ENCODE results near the gene COL4A1. TPM values are rescaled to one million over a fixed set of nuclear protein-coding genes. Genes with fewer than 3 reads are reported as not detected.

COL4A1 gene
- polyA plus RNA-seq, 1 of the 3 experiments (the other 2 are of a cell fraction), result 30.3 TPM

DNA sequence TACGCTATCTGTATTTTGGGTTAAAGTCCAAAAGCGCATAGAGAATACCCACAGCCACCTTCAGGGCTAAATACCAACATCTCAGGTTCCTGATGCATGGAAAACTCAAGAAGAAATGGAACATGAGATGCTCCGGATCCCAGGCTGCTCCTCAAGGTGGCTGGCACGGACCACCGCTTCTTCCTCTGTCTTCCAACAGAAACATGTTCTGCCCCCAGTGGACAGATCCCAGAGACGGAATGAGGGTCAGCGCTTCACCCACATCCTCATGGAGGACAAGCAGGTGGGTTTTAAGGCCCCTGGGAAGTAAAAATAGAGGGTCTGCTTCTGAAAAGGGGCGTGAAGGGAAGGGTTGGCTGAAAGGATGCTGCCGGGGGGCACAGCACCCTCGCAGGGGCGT lies 17.3 kb downstream of the COL4A1 start:
- Histone ChIP-seq H3K9ac (no peak overlapping the region), H3K4me3 (ENCODE audit: low read depth in 2 of 2, low read length in 1 of 2) (no peak overlapping the region), H3K4me1 (ENCODE audit: control insufficient read depth in 1 of 2, insufficient read depth in 2 of 2, low read depth in 1 of 2, low read length in 1 of 2) (peaks cover 0 to 3% of the 10 kb centered on the region in 2 experiments; a peak in 1 of 4 replicates), H3K36me3 (replicated peaks in 1 of 2; ENCODE audit: control insufficient read depth in 1 of 2, insufficient read depth in 2 of 2, low read length in 1 of 2) (peaks cover 0 to 9% of the 10 kb centered on the region in 2 experiments), H3K9me3 (no peaks in the 10 kb centered on the region), H3F3A (replicated peaks; ENCODE audit: insufficient read depth) (peaks cover 6% of the 10 kb centered on the region), H3K4me2 (no peak overlapping the region), H3K27ac (ENCODE audit: low read depth in 2 of 2, low read length in 1 of 2) (no peak overlapping the region), H3K9me2 (no peaks in the 10 kb centered on the region), H3K79me2 (ENCODE audit: insufficient read depth) (peaks cover 89% of the 10 kb centered on the region), H3K27me3 (ENCODE audit: insufficient read depth) (no peaks in the 10 kb centered on the region), H2AFZ (ENCODE audit: low read depth) (no peak overlapping the region), H4K20me1 (ENCODE audit: insufficient read depth) (peaks cover 26% of the 10 kb centered on the region; the same call in 1 of the 2 replicates)
- TF ChIP-seq RAD21 (IDR thresholded peaks at IDR 0.05; ENCODE audit: low read length), result no peak
- CTCF ChIA-PET, result interaction anchor here (0.7 kb wide), 1 partner anchor 10 kb away, joined by 4 read pairs; no protein-coding TSS in a partner anchor
- 98% methylated on average over 11 of the region's 11 CpGs for WGBS (ENCODE audit: low lambda C conversion rate)
- DNase-seq, result no peak
- POLR2A ChIA-PET, result no interaction called here

DNA sequence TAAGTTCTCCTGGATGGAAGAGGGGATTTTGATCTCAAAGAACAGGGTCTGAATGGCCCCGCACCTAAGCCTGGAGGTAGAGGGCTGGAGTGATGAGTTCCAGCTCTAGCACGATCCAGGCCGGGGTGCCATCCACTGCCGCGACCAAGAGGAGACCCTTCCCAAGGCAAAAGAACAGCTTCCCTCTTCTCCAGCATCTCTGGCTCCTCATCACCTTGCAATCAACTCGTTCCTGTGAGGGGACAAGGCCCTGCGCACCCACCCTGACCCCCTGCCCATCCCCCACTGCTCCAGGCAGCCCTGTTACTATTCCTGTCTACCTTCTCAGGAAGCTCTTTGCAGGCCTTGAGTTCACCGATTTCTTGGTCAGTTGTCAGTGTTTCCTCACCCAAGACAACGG lies 17.8 kb downstream of the COL4A1 start:
- no peak for DNase-seq
- 91% methylated on average over 8 of the region's 9 CpGs for WGBS (ENCODE audit: low lambda C conversion rate)
- peaks cover 6% of the 10 kb centered on the region for H3F3A ChIP-seq (replicated peaks; ENCODE audit: insufficient read depth)
- H3K9me2 ChIP-seq, result no peaks in the 10 kb centered on the region
- no peak overlapping the region for H3K4me3 ChIP-seq (ENCODE audit: low read depth in 2 of 2, low read length in 1 of 2)
- H3K4me2 ChIP-seq, result no peak overlapping the region
- no peak overlapping the region for H3K9ac ChIP-seq
- no peak overlapping the region for H3K27ac ChIP-seq (ENCODE audit: low read depth in 2 of 2, low read length in 1 of 2)
- peaks cover 23% of the 10 kb centered on the region; the same call in 1 of the 2 replicates for H4K20me1 ChIP-seq (ENCODE audit: insufficient read depth)
- H3K4me1 ChIP-seq (ENCODE audit: control insufficient read depth in 1 of 2, insufficient read depth in 2 of 2, low read depth in 1 of 2, low read length in 1 of 2), result peaks cover 0 to 3% of the 10 kb centered on the region in 2 experiments; a peak in 1 of 4 replicates
- no peak for TF ChIP-seq NFIC (IDR thresholded peaks at IDR 0.05; ENCODE audit: borderline replicate concordance)
- no peak for TF ChIP-seq FOXM1 (IDR thresholded peaks at IDR 0.05; ENCODE audit: low read depth)
- TF ChIP-seq RCOR1 (IDR thresholded peaks at IDR 0.05; ENCODE audit: low read length), result no peak
- no peak for TF ChIP-seq NRF1 (IDR thresholded peaks at IDR 0.05; ENCODE audit: low read depth, low read length)
- no peak for TF ChIP-seq FOSL2 (IDR thresholded peaks at IDR 0.05; ENCODE audit: borderline replicate concordance, low read depth)
- TF ChIP-seq TCF12 (IDR thresholded peaks at IDR 0.05), result no peak
- no peak for TF ChIP-seq FOXJ3 (CRISPR knock-in tag; IDR thresholded peaks at IDR 0.05)
- TF ChIP-seq GATA2 (CRISPR knock-in tag; IDR thresholded peaks at IDR 0.05), result no peak
- TF ChIP-seq, protein P1, sequence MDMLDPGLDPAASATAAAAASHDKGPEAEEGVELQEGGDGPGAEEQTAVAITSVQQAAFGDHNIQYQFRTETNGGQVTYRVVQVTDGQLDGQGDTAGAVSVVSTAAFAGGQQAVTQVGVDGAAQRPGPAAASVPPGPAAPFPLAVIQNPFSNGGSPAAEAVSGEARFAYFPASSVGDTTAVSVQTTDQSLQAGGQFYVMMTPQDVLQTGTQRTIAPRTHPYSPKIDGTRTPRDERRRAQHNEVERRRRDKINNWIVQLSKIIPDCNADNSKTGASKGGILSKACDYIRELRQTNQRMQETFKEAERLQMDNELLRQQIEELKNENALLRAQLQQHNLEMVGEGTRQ (IDR thresholded peaks at IDR 0.05; ENCODE audit: borderline replicate concordance, low read depth, low read length), result no peak
- no peak for TF ChIP-seq EP300 (IDR thresholded peaks at IDR 0.05; ENCODE audit: borderline replicate concordance in 1 of 2, low read depth in 1 of 2, low read length in 1 of 2)
- no peak for TF ChIP-seq MEF2A (IDR thresholded peaks at IDR 0.05; ENCODE audit: borderline replicate concordance, low read depth)
- TF ChIP-seq TEAD4 (IDR thresholded peaks at IDR 0.05; ENCODE audit: borderline replicate concordance, insufficient read depth), result no peak
- TF ChIP-seq YY1 (IDR thresholded peaks at IDR 0.05; ENCODE audit: low read depth), result no peak
- TF ChIP-seq, protein P2, sequence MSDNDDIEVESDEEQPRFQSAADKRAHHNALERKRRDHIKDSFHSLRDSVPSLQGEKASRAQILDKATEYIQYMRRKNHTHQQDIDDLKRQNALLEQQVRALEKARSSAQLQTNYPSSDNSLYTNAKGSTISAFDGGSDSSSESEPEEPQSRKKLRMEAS (IDR thresholded peaks at IDR 0.05; ENCODE audit: low read depth), result no peak
- no peaks in the 10 kb centered on the region for H3K27me3 ChIP-seq (ENCODE audit: insufficient read depth)
- H2AFZ ChIP-seq (ENCODE audit: low read depth), result no peak overlapping the region
- ChIA-PET POLR2A (no interaction called here), CTCF (no interaction called here)
- peaks cover 89% of the 10 kb centered on the region for H3K79me2 ChIP-seq (ENCODE audit: insufficient read depth)
- H3K36me3 ChIP-seq (replicated peaks in 1 of 2; ENCODE audit: control insufficient read depth in 1 of 2, insufficient read depth in 2 of 2, low read length in 1 of 2), result peaks cover 0 to 5% of the 10 kb centered on the region in 2 experiments
- H3K9me3 ChIP-seq, result no peaks in the 10 kb centered on the region
